Measurements from ENCODE around the gene AK3.

DNA sequence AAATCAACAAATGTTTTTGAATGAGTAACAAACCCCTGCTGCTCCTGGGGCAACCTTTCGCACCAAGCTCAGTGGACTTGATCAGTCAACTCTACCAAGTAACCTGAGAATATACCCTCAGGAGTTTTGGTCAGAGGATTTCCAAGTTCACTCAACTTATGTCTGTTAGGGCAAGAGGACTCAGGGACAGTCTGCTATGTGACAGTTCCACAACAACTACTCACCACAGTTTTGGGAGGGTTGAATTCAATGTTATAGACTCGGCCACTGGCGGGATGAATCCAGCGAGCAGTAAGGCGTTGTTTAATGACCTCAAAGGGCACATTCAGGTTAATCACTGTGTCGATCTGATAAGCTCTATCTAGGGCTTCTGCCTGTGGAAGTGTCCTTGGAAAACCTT lies 22.1 kb downstream of the AK3 start:
- TF ChIP-seq, protein P1, sequence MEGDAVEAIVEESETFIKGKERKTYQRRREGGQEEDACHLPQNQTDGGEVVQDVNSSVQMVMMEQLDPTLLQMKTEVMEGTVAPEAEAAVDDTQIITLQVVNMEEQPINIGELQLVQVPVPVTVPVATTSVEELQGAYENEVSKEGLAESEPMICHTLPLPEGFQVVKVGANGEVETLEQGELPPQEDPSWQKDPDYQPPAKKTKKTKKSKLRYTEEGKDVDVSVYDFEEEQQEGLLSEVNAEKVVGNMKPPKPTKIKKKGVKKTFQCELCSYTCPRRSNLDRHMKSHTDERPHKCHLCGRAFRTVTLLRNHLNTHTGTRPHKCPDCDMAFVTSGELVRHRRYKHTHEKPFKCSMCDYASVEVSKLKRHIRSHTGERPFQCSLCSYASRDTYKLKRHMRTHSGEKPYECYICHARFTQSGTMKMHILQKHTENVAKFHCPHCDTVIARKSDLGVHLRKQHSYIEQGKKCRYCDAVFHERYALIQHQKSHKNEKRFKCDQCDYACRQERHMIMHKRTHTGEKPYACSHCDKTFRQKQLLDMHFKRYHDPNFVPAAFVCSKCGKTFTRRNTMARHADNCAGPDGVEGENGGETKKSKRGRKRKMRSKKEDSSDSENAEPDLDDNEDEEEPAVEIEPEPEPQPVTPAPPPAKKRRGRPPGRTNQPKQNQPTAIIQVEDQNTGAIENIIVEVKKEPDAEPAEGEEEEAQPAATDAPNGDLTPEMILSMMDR (IDR thresholded peaks at IDR 0.05), result no peak
- TF ChIP-seq EP300 (IDR thresholded peaks at IDR 0.05) (no peak), POLR2A (IDR thresholded peaks at IDR 0.05) (no peak), POLR2AphosphoS5 (IDR thresholded peaks at IDR 0.05) (no peak)

All from stomach (tissue), 4 donors.